Astrocyte of the spinal cord (primary cell): ENCODE data around the gene NTN1.

ENCODE experiments used
- DNase-seq: peaks from one replicate; pipeline ENCODE4 v3.0.0; 2011; ENCODE audit warnings: low read depth, low spot score
- H3K4me3 ChIP-seq: 2 replicates; pipeline ENCODE4 v1.5.1; 2011; ENCODE audit warnings: low read depth, mild to moderate bottlenecking, low read length, moderate library complexity
- in situ Hi-C: cut with HindIII; loops from 2 replicates; pipeline ENCODE4 v1.10.0; 2017; ENCODE audit warnings: low sequenced_read_pairs
- TF ChIP-seq, protein P1 (sequence below): IDR thresholded peaks from 2 replicates; pipeline ENCODE4 v1.5.1; 2012; ENCODE audit warnings: low read depth, mild to moderate bottlenecking, low read length, inconsistent platforms

The NTN1 gene

DNA sequence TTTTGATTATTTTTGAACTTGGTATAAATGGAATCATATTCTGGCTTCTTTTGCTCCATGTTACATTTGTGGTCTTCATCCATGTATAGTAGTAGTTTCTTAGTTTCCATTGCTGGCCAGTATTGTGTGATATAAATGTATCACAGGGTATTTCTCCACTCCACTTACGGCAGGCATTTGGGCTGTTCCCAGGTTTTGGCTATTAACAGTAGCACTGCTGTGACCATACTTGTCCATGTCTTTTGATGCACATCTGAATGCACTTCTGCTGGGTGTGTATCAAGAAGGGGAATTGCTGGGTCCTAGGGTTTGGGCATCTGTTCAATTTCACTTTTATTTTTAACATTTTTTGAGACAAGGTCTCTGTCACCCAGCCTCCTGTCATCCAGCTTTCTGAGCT lies 13.9 kb downstream of the NTN1 start:
- H3K4me3 ChIP-seq: no peak overlapping the region
- in situ Hi-C loops: no loop called here
- no peak for DNase-seq
- TF ChIP-seq, protein P1, sequence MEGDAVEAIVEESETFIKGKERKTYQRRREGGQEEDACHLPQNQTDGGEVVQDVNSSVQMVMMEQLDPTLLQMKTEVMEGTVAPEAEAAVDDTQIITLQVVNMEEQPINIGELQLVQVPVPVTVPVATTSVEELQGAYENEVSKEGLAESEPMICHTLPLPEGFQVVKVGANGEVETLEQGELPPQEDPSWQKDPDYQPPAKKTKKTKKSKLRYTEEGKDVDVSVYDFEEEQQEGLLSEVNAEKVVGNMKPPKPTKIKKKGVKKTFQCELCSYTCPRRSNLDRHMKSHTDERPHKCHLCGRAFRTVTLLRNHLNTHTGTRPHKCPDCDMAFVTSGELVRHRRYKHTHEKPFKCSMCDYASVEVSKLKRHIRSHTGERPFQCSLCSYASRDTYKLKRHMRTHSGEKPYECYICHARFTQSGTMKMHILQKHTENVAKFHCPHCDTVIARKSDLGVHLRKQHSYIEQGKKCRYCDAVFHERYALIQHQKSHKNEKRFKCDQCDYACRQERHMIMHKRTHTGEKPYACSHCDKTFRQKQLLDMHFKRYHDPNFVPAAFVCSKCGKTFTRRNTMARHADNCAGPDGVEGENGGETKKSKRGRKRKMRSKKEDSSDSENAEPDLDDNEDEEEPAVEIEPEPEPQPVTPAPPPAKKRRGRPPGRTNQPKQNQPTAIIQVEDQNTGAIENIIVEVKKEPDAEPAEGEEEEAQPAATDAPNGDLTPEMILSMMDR: no peak

DNA sequence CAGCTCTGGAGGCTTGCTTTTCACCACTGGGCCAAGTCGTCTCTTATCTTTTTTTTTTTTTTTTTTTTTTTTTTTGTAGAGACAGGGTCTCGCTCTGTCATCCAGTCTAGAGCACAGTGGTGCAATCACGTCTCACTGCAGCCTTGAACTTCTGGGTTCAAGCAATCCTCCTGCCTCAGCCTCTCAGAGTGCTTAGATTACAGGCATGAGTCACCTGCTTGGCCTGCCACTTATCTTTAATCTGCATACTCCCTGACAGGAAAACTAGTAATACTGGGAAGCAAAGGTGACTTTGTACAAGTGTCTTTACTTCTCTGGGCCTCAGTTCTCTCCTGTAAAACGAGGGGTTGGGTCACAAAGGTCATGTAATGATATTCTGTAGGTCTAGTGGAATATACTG lies 15.0 kb downstream of the NTN1 start:
- no peak overlapping the region for H3K4me3 ChIP-seq
- in situ Hi-C loops: no loop called here
- no peak for DNase-seq
- TF ChIP-seq, protein P1: no peak

DNA sequence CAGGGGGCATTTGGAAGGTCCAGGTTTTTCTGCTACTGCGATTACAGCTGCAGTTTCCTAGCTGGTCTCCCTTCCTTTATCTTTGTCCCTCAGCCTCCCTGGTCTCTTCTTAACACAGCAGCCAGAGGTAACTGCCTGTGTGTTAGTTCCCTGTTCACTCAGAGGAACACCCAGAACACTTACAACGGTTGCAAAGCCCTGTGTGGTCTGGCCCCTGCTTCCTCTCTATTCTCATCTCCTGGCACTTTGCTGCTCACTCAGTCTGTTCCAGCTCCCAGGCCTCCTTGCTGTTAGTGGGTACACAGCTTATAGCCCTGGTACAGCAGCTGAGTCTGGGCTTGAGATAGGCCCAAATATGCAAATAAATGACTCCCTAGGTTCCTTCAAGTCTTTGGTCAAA lies 16.4 kb downstream of the NTN1 start:
- in situ Hi-C loops: no loop called here
- TF ChIP-seq, protein P1: no peak
- H3K4me3 ChIP-seq: no peak overlapping the region
- no peak for DNase-seq

DNA sequence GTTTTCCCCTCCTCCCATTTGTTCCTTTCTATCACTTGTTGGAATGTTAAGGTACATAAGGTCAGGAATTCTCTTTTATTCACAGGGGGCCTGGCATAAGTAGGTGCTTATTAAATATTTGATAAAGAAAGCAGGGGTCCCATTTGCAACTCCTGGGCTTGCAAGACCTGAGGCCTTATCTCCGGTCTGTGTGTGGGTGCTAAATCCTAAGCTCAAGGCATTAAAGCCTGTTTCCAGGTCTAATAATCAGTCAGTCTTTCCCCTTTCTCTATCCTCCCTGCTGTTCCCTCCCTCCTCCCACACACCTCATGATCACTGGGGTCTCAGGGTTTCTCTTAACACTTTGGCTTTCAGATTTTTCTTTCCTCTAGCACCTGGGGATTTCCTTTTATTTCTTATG lies 17.1 kb downstream of the NTN1 start:
- no peak overlapping the region for H3K4me3 ChIP-seq
- DNase-seq: no peak
- TF ChIP-seq, protein P1: no peak
- in situ Hi-C loops: no loop called here

DNA sequence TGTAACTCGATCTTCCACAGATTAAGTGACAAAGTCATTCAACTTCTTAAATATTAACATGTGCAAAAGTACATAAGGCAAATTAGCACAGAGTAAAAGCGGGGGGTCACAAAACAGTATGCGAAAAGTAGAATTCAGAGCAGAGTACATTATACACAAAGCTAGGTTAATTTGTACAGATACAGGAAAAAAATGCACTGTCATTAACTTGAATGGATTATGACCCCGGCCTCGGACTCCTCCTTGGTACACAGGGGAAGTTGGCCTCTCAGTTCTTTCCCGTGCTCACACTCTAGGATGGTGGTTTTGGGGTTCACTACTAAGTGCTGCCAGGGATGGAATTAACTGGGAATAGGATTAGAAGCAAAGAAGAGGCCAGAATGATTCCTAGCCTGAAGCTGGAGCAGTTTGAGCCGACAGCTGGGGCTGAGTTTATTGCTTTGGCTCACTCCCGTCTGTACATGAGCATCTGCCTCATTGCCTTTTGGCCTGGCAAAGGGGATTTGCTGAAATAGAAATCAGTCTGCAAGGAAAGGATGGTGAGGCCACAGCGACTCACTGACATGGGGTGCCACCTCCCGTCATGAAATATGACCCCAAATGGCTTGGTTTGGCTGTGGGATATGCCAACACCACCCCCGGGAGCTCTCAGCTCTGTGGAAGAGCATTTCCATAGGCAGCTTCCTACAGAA lies 23.6 kb downstream of the NTN1 start:
- H3K4me3 ChIP-seq: no peak overlapping the region
- TF ChIP-seq, protein P1: no peak
- in situ Hi-C loops: no loop called here
- no peak for DNase-seq

DNA sequence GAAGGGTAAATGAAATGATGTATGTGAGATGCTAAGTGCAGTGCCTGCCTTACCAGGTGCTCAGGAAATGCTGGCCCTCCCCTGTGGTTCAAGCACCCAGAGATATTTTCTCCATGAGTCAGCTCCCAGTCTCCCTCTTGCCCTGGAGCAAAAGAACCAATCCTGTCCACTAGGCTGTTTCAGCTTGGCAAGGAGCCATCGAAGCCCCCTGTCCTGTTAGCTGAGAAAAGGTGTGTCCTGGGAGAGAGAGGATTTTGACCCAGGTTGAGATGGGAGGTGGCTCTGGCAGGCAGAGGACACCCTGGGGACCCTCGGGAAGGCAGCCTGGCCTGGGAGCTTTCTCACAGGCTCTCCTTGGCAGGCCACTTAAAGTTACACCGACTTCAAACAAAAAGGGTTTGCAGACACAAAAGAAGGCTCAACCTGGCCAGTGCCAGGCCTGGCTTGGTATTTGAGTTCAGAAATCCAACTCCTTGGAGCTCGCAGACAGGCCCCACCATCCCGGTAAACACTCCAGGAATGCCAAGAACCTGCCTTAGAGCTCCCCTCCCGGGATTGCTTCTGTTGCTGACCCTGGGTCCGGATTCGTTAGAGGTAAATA lies 29.6 kb downstream of the NTN1 start:
- in situ Hi-C loops: no loop called here
- no peak for DNase-seq
- TF ChIP-seq, protein P1: no peak
- H3K4me3 ChIP-seq: no peak overlapping the region
